LoVo (cell line): ENCODE measurements around the gene SH3TC1.

ENCODE experiments used
- DNase-seq: peaks from one replicate; pipeline ENCODE4 v3.0.0-alpha.2; 2016; ENCODE audit warnings: low spot score

Gene SH3TC1

GRCh38 chr4:8200302-8200975 is 1.3 kb downstream of the SH3TC1 start:
- DNase-seq = no peak

DNA sequence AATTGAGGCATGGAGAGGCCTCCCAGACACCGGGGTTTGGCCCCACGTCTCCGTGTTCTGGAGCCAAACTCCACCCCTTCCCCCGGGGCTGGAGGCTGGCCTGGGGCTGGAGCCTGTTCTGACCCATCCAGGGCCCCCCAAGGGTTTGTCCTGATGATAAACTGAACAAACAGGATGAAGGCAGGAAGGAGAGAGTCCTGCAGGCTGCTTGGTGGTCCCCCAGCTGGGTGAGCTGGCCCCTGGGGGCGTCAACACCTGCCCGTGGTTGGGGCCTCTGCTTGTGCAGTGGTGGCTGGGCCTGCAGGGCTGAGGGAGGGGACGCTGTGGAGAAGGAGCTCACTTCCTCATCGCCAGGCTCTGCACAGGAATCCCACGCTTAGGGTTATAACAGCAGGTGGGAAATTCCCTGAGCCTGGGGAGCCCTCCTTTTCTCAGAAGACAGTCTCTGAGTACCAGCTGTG is 2.3 kb downstream of the SH3TC1 start:
- DNase-seq = no peak

DNA sequence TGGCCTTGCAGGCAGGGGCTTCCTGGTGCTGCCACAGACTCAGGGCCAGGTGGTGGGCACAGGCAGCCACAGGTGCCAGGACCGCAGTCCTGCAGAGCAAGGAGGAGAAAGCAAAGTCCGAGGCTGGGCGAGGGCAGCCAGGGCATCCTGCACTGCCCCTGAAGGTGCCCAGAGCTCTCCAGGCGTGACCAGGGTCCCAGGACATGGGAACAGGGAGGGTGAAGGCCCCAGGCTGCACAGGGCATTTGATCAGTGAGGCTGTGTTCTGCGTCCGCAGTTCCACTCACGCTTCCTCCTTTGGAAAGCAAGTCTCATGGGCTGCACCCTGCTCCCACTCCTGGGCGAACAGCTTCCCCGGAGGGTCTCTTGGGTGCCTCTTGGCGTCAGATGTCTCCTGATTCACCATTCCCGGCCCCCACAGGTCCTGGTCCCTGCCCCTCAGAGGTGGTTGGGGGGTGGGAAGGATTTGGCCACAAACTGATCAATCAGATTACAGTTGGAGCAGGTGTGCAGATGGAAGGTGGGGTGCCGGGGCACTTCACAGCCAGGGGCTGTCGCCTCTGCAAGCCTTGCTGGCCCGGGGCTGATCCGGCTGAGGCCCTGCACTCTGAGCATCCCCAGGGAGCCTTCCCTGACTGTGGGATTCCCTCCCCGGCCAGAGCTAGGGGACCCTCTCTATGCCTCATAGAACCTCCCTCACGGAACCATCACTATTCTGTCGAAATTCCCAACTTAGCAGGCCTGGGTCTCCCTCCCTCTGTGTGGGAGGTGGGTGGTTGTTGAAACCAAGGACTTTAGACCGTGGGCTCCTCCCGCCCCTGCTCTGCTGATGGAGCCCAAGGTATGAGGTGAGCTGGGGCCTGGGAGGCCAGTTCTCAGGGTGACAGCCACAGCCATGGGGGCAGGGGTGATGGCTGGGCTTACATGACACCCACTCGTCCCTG is 3.3 kb downstream of the SH3TC1 start:
- DNase-seq = no peak

DNA sequence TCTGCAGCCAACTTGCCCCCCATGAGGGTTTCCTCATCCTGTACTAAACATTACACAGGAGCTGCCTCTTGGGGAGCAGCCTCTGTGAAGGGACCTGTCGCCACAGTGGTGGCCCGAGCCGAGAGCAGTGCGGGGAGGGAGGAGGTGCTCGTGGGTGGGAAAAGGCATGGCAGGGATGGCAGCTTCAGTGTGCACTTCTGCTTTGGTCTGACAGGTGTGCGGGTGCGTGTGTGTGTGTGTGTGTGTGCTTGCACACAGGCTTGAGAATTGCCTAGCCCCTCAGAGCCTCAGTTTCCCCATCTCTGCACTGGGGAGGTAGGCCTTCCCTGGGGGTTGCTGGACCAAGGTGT is 3.9 kb downstream of the SH3TC1 start:
- no peak for DNase-seq

DNA sequence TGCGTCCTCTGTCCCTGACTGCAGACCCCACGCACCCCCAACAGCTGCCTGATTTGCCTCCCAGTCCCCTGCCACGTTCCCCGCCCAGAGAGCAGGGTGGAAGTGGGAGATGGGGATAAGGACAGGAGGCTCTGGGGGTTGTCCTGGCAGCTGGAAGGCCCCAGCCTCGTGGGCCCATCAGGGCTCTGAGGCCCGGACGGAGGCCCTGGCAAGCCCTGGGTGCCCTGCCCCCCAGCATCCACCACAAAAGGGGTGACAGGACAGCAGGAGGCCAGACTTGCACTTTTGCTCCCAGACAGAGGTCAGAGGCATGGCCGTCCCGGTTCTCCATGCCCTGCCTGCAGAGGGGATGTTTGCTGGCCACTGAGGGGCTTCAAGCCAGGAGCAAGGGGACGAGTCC is 4.7 kb downstream of the SH3TC1 start:
- DNase-seq = no peak

GRCh38 chr4:8204576-8205227 is 5.6 kb downstream of the SH3TC1 start:
- no peak for DNase-seq

DNA sequence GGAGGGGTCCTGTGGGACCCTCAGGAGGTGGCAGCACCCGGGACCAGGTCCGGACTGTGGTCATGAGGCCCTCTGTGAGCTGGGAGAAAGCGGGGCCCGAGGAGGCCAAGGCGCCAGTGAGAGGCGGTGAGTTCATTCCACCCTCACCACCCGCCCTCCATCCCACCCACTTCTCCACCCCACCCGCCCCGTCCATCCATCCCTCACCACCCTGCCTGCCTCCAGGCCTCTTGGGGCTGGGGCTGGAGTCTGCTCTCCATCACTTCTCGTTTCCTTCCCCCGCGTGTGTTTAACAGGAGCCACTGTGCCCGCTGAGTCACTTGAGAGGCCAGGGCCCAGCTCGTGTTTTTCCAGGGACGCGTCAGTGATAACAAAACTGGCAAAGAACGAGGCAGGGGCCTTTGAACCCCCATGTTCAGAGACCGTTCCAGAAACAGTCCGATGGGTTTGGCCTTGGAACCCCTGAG is 6.2 kb downstream of the SH3TC1 start:
- no peak for DNase-seq

GRCh38 chr4:8205749-8206611 is 6.9 kb downstream of the SH3TC1 start:
- DNase-seq = no peak

- no peak for DNase-seq
These were observed 8.2 kb downstream of the SH3TC1 start for GRCh38 chr4:8207314-8207713.

GRCh38 chr4:8208565-8208964 is 9.5 kb downstream of the SH3TC1 start:
- no peak for DNase-seq

- no peak for DNase-seq
These were observed 10.2 kb downstream of the SH3TC1 start for GRCh38 chr4:8209181-8209874.

DNA sequence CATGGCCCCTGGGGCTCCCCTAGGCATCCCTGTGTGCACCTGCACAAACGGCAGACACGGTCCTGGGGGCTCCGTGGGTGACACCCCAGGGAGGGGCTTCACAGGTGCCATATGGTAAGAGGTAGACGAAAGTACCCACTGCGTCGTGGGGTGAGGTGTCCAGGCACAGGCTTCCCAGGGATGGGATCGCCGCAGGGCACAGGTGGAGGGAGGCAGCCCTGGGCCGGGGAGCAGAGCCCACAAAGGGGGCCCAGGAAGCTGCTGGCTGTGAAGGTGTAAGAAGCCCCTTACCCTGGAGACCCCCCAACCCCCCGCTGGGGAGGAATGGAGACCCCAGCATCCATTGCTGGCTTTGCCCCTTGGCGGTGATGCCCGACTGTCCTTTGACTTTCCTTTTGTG is 10.9 kb downstream of the SH3TC1 start:
- no peak for DNase-seq

GRCh38 chr4:8210616-8211015 is 11.5 kb downstream of the SH3TC1 start:
- no peak for DNase-seq

GRCh38 chr4:8211251-8211650 is 12.2 kb downstream of the SH3TC1 start:
- DNase-seq = no peak

- no peak for DNase-seq
These were observed 12.9 kb downstream of the SH3TC1 start for GRCh38 chr4:8211737-8212581.

DNA sequence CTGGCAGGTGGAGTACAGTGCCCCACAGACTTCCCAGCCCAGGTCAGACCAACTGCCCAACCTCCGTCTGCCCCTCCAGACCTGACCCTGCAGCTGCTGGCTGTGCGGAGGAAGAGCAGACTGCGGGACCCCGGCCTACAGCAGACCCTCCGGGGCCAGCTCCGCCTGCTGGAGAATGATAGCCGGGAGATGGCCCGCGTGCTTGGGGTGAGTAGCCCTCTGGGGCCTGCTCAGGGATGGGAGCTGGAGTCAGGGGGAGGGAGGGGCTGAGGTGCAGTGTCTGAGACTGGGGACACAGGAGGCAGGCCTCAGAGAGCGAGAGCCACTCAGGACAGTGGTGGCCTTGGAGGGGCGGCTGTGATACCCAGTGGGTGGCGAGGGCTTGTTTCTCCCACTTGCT is 13.5 kb downstream of the SH3TC1 start:
- no peak for DNase-seq

DNA sequence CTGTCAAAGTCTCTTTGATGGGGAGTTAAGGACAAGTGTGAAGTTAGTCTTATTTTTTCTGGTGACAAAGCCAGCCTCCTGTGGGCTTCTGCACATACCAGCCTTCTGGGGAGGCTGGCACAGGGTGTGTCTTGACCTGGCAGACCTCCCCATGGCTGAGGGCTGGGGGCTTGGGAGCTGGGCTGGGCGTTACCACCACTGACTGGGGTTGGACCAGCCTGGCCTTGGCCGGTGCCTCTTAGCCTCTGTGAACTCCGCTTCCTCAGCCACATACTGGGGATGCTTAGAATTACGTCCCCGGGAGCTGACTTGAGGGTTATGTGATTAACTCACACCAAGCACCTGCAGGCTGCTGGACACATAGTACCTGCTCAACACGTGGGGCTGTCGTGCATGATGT is 14.0 kb downstream of the SH3TC1 start:
- no peak for DNase-seq

DNA sequence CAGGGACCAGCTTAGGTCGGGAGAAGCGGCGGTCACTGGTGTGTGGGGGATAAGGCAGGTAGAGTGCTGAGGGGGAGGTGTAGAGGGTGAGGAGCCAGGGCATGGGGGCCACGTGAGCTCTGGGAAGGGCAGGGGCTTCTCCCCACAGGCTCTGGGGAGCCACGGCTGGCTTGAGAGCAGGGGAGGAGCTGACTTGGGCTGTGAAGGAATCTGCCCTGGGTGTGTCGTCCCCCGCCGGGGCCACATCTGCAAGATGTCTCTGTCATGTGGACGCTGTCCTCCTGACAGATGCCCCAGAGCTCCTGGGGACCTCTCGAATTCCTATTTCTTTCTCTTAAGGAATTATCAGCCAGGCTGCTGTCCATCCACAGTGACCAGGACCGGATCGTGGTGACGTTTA is 15.0 kb downstream of the SH3TC1 start:
- no peak for DNase-seq

GRCh38 chr4:8215001-8215427 is 15.9 kb downstream of the SH3TC1 start:
- DNase-seq = no peak
